ENCODE measurements around the gene SLC6A2.

Gene SLC6A2

DNA sequence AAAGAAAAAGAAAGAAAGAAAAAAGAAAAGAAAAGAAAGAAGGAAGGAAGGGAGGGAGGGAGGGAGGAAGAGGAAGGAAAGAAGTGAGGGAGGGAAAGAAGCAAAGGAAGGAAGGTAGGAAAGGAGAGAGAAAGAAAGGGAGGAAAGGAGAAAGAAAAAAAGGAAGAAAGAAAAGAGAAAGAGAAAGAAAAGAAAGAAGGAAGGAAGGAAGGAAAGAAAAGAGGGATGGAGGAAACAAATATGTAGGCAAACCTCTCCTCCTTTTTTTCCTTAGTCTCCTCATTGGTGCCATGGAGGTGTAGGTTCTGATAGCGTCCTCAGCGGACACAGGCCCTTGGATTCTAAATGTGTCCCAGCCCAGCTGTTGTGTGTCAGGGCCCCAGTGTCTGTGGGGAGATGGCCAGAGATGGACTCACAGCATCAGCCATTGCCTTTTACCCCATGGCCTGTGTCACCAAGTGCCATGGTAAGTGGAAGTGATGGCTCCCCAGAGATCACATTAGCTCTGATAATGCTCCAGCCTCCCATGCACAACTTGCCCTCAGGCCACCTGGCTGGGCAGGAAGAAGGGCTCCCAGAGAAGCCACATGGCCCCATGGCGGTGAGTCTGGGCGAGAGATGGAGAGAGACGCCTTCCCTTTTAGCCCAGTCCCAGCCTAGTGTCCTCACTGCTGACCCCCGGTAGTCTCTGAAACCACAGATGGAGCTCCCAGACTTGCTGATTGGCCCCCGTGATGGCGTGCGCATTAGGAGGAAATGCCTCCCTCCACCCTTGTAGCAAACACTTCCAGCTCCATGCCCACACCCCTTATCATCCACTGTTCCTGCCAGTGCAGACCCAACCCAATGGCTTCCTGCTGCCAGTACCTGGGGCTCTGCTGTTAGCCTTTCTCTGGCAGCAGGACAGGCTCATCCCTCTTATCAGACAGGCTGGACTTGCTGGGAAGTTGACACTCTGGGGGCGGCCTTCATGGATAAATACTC is 3.7 kb upstream of the SLC6A2 start:
- no peak for DNase-seq

DNA sequence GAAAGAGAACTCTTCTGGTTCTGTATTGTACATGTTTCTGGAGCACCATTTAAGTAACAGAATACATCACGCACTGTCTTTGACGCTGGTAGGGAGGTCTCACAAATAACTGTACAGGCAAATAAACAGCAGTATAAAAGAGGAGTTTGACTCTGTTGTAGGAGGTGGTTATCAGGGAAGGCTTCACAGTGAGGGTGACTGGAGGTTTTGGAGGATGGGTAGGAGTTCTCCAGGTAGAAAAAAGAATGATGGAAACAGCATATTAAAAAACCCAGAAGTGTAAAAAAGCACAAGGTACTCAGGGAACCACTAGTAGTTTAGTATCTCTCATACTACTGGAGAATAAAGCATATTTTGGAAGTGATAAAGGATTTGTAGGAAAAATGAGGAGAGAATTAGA is 2.7 kb upstream of the SLC6A2 start:
- DNase-seq = no peak

DNA sequence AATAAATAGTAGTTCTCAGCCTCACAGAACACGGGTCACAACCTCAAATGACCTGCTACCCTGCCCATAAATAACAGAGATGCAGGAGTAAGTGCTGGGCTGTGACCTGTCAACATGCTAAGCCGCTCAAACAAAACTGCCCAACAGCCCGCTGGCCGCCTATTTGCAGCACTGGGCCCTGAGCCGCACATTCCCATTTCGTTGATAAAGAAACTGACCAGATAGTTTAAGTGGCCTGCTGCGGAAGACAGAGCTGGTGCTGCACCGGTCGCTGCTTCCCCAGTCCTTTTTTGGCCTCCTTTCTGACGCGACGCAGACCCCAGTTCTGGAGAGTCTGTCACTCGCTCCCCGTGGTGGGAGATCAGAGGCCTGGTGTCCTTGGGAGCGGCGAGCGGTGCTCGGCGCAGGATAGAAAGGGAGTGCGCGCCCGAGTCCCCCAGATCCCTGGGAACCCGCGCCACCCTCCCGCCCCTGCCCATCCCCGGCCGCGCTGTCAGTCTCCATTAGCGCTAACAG is 349 bp upstream of the SLC6A2 start:
- no peak for DNase-seq

DNA sequence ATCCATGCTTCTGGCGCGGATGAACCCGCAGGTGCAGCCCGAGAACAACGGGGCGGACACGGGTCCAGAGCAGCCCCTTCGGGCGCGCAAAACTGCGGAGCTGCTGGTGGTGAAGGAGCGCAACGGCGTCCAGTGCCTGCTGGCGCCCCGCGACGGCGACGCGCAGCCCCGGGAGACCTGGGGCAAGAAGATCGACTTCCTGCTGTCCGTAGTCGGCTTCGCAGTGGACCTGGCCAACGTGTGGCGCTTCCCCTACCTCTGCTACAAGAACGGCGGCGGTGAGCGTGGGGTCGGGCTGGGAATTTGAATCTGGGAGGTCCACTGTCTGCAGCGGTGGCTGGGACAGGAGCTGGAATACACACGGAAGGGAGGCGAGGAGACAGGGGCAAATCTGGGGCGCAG is 904 bp downstream of the SLC6A2 start:
- DNase-seq = no peak

DNA sequence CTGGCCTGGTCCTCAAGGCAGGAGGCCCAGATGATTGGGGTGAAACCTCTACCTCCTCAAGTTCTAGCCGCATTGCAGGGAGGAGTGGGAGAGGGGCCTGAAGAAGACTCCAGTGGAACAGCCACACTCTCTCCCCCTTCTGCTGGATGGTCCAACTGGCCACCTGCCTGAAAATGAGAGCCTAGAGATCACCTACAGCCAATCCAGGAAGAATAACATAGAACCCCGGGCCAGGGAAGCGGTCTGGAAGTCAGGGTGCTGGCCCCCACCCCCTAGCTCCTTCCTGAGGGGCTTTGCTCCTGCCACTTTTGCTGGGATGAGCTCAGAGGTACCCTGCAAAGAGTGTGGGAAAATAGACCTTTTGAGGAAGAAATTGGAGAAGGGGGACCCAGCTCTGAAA is 1.8 kb downstream of the SLC6A2 start:
- DNase-seq = no peak

DNA sequence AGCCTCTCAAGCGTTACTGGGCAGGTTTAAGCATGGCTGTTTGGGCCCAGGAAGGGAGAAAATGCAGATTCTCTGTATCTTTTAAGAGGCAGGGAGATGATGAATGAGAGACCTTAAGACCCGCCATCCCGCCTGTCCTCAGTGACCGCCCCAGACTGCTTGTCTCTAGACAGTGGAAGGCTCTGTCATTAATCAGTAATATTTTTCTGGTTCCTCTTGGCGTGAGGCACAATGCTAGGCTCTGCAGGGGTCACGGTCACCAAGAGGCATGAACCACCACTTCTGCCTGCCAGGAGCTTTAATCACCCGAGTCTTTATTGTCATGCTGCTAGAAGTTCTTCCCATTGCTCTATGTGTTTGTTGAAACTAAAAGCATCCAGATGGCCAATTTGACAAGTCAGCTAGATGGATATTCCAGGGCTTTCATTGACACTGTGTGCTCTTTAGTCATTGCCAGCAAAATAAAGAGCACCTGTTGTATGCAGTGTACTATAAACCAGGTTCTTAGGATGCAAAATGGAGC is 3.2 kb downstream of the SLC6A2 start:
- no peak for DNase-seq

DNA sequence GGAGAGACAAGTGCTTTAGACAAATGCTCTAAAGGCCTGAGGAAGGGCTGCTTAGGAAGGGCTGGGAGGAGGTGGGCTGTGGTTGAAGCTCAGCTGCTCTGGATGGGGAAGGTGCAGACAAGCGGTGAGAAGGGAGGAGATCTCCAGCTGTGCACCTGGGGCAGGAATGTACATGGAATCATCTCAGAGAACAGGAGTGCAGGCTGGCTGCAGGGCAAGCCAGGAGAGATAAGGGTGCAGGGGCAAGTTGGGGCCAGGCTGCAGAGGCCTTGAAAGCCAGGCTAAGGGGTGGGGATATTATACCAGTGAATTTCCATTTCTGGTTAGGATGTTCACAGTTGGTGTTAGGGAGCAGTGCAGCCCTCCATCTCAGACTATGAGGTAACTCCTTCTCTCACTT is 4.2 kb downstream of the SLC6A2 start:
- no peak for DNase-seq

DNA sequence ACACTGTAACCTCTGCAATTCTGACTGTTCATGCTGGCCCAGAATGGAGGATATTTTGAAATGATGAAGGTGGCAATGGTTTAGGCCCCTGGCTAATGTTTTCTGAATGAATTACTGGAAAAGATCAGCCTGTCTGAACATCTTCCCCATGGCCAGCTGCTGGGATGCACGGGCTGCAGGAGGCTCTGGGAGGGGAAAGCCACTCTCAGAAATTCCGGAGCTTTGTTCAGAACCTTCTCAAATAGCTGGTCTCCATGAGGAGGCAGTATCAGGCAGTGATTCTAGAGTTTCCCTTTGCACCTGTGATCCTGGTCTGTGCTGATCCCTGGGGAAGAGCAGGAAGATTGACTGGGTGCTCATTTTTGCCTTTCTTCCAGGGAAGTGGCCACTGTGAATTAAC is 5.0 kb downstream of the SLC6A2 start:
- no peak for DNase-seq

DNA sequence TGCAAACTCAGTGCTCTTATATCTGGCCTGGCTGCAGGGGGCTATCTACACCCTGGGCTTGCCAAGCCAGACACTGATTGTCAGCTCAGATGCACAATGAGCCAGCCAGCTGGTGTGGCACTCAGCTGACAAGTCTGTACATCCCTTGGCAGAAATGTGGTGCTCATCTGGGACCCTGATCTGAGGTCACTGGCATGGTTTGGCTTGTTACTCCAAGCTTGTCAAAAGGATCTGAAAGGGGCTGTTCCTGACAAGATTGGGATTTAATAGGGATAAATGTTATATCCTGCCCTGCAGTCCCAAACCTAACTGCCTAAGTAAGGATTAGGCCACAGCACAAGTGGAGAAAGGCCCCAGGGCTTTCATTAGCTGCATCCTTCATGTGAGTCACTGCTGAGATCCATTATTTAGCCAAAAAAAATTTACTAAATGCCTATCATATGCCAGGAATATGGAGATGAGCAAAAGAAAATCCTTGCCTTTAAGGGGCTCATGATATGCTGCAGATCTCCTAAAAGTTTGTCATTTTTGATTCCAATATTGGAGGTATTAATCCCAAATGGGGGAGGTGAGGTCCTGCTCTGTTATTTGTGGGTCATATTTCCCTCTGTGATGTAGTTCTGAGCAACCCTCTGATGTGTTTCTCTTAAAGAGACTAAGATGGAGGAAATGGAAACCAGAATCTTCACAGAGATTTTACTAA is 6.3 kb downstream of the SLC6A2 start:
- DNase-seq = no peak

DNA sequence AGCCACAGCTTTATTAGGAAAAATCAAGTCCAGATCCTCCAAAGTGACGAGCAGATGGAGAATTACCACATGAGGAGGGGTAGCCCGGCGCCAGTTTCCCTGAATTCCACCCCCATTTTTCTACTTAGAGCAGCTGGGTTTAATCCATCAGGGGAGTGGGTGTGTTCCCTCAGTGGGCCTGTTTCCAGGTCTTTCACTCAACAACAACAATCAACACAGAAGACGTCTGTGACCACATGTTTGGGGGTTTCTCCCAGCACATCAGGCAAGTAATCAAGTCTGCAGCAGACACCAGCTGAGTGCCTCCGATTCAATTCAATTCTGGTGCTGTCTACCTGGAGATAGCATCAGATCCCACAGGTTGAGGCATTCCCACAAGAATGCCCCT is 6.8 kb downstream of the SLC6A2 start:
- DNase-seq = no peak

DNA sequence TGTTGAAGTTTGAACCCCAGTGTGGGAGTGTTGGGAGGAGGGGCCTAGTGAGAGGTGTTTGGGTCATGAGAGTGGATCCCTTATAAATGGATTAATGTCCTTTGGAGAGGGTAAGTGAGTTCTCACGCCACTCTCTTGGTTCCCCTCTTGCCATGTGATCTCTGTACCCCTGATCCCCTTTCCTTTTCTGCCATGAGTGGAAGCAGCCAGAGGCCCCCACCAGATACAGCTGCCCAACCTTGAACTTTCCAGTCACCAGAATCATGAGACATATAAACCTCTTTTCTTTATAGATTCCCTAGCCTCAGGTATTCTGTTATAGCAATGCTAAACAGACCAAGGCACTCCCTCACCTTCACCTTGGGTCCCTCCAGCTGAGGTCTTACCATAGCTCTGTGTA is 7.4 kb downstream of the SLC6A2 start:
- DNase-seq = no peak

DNA sequence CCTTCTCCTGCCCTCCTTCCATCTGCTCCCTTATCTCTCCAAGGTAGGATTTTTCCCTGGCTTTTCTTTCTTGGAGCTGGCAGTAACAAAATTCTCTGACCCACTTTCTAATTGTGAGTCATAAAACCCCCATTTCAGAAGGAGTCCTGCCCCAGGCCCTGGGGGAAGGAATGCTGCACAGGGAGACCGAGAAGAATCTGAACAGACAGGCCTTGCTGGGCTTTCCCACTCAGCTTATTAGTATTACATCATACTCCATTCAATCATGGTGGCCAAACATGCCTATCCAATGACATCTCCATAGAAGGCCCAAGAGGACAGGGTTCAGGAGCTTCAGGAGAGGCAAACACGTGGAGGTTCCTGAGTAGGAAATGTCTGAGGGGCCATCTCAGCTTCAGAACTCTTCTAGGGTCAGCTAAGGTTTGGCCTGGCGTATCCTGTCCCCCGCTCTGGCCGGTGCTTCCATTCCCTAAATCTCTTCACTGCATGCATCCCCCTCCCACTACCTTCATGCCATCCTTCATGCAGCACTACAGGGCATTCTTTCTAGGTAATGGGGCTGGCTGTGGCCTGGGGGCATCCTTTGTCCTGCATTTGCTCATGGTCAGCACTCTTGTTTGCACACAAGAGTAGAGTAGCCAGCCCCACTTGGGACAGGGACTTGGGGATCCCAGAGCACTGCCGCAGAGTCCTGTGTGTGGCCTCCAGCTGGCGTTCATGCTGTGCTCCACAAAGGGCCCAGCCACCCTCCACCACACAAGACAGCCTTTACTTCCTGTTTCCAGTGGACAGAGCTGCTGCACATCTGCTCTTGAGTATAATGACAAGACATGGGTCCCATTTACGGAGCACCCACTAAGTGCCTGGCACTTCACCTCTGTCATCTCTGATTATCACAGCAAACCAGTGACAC is 8.2 kb downstream of the SLC6A2 start:
- DNase-seq = no peak

DNA sequence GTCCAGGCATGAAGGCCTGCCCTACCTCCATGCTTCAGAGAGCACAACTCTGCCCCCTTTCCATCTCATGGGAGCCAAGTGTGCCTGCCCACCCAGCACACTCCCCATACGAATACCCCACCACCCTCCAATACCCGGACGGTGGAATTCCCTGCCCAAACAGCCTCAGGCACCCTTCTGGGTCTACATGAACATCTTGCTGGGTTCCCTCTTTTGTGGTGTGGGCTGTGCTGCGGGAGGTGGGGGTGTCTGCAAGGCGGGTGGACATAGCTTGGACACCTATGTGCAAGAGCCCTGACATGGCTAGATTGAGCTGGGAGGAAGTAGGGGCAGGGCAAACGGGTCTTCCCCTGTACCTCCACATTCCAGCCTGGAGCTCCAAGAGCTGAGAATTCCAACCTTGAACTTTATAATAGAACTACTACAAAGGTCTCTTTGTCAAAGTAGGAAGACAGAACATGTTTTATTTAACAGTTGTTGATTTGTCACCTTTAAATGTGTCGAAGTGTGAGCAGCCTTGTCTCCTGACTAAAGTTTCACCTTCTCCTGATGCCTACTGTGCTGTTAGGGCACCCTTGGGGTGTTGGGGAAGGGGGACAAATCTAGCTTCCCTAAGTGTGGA is 9.1 kb downstream of the SLC6A2 start:
- DNase-seq = no peak

DNA sequence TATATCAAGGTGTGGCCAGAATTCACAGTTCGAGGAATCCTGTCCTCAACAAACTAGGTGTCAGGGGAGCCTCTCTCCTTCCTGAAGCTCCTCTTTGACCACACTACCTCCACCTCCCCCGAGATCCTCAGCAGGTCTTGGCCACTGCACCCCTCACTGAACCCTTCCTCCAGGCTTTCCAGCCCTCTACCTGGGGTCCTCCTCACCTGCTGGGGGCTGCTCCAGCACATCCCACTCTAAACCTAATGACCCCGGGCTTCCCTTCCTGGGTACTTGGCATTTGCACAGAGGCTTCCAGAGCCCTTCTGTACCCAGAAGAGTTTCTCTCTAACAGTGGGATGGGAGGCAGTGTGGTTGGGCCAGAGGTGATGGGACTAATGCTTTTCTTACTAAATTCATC is 9.7 kb downstream of the SLC6A2 start:
- DNase-seq = no peak

DNA sequence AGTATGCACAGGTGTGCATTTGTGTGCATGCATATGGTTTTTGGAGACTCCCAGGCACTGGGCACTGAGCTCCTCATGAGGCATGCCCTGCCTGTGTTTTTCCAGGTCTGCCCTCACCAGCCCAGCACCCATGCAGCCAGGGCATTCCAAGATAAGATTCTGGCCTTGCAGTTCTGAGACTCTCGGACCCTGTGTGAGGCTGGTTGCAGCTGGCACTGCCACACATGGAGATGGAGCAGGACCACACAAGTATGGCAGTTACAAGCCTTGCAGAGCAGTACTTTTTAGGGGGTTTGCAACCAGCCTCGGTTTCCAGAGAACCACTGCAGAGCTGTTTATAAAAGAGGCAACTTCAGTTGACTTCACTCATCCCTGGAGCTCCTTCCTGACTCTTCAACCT is 10.2 kb downstream of the SLC6A2 start:
- no peak for DNase-seq

DNA sequence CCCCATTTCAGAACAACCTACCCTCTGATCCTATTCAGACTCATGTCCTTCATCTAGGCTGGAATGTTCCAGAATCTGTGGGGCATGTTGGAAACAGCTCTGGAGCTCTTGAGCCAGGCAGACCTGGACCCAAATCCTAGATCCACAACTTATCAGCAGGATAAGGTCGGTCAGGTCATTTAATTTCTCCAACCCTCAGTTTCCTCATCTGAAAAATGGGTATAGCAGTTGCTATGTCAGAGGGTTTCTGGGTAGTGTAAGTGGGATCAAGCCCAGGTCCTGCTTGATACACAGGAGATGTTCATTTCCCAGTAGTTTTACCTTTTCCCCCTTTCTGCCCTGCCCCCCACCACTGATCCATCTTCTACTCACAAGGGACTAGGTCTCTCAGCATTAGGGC is 12.0 kb downstream of the SLC6A2 start:
- DNase-seq = no peak

DNA sequence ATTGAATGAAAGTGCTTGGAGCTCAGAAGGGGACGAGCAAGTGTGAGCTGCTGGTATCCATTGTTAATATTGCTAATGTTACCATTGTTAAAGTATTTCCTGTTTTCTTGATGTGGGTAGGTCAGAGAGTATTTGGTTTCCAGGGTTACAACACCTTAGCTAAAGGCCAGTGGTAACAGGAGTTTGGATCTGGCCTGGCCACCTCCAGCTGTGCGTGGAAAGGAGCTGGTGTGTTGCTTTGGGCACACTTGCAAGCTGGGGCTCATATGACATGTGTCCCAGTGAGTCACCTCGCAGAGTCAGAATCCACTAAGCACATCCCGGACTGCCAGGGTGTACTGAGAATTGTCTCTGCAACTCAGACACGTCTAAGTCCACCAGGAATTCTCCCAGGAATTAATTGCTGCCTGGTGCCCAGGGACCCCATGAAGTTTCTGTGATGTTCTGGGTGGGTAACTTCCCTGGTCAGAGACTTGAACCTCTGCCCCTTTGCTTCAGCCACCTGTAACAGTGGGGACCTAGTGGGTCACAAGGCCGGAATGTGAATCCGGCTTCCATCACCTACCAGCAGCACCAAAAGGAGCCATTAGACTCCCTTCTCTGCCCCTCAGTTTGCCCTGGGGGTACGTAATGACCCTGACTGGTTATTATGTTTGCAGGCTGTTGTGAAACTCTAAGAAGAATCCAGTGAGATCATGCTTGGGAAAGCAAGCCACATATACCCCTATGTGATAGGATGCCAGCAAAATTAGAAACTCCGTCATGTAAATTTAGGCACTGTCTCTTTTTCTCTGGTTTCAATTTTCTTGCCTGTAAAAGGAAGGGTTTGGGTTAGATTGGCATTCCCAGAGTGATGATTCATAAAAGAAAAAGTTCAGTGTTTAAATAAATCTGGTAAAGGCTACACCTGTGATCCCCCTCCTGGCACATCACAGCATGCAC is 12.8 kb downstream of the SLC6A2 start:
- DNase-seq = no peak

DNA sequence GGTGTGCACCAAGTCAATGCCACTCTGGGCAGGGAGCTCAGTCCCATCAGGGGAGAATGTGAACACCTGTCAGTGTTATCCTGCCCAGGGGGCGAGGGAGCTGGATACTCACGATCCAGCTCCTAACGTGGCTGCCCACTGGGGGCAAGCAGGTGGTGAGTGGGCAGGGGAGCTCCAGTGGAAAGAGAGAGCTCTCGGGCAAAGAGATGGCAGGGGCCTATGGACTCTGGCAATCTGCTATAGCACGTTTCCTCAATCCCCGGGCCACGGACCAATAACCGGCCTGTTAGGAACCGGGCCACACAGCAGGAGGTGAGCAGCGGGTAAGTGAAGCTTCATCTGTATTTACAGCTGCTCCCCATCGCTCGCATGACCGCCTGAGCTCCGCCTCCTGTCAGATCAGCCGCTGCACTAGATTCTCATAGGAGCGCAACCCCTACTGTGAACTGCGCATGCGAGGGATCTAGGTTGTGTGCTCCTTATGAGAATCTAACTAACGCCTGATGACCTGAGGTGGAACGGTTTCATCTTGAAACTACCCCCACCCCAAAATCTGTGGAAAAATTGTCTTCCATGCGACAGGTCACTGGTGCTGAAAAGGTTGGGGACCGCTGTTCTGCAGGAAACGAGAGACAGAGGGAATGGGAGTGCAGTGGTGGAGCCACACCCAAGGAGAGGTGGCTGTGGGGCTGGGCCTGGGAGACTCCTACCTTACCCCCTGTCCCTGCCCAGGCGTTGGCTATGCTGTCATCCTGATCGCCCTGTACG is 15.6 kb downstream of the SLC6A2 start:
- no peak for DNase-seq

DNA sequence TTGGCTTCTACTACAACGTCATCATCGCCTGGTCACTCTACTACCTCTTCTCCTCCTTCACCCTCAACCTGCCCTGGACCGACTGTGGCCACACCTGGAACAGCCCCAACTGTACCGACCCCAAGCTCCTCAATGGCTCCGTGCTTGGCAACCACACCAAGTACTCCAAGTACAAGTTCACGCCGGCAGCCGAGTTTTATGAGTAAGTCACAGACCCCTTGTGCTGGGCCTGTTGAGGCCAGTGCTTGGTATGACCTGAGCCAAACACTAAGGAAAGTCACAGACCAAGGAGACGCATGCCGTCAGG is 16.1 kb downstream of the SLC6A2 start:
- no peak for DNase-seq

DNA sequence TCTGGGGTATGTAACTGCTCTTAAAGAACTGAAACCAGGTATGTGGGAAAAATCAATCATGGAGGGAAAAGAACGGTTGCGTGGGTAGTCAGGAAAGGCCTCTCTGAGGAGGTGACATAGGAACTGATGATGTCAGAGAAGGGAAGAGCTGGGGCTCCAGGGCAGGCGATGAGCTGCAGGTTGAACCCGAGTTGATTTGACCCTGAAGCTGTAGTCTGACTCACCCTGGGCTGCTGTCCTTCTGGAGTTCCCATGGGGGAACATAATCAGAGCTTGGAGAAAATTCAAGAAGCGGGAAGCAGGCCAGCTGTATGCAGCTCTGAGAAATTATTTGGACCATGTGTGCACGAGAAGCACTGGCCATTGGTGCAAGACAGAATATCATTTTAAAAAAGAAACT is 16.7 kb downstream of the SLC6A2 start:
- DNase-seq = no peak

All from stimulated activated CD4-positive, alpha-beta T cell treated with anti-CD3 and anti-CD28 coated beads, Interleukin-4, amount 100 ng/mL, for 4 hours (primary cell).